Peyer's patch (tissue), 4 donors: ENCODE measurements around the gene CYP2C9. TPM values are rescaled to one million over a fixed set of nuclear protein-coding genes. Genes with fewer than 3 reads are reported as not detected.
A peak's percentile ranks its signal among the peaks of the same experiment; 100 is the strongest.
"Not testable (repeated sequence)": the region's sequence is repeated elsewhere in the genome, so short reads cannot be mapped to it uniquely, and the experiment has no call there.

Source experiments
- DNase-seq, 3 donors: peaks; one replicate each; pipeline ENCODE4 v3.0.0-alpha.2; 2017 to 2019
- H3K27ac ChIP-seq, 4 donors: fragments of 200-600 bp; sonication (generic); one replicate each; pipeline ENCODE4 v1.5.1; 2016 to 2019
- H3K27me3 ChIP-seq, 2 donors: fragments of 200-600 bp; sonication (generic); one replicate each; pipeline ENCODE4 v1.5.1; 2019
- H3K36me3 ChIP-seq, 3 donors: fragments of 200-600 bp; sonication (generic); one replicate each; pipeline ENCODE4 v1.5.1; 2016 to 2019
- H3K4me1 ChIP-seq, 4 donors: fragments of 200-600 bp; sonication (generic); one replicate each; pipeline ENCODE4 v1.5.1; 2016 to 2019
- H3K4me3 ChIP-seq, 4 donors: fragments of 200-600 bp; sonication (generic); 1 replicate in 3 of 4; 2 replicates in 1 of 4; pipeline ENCODE4 v1.5.1; 2016 to 2019; ENCODE audit warnings: mild to moderate bottlenecking in 1 of 4
- H3K9me3 ChIP-seq, 4 donors: fragments of 200-600 bp; sonication (generic); one replicate each; pipeline ENCODE4 v1.5.1; 2016 to 2019; ENCODE audit warnings: mild to moderate bottlenecking in 1 of 4
- CTCF ChIP-seq, 6 experiments: fragments of 450-650 bp in 4 of 6; fragments of 200-600 bp in 2 of 6; sonication (generic) in 1 of 6; IDR thresholded peaks; one replicate each; pipeline ENCODE4 v1.5.1; 2017 to 2019; ENCODE audit warnings: antibody characterized with exemption in 6 of 6, mild to moderate bottlenecking in 3 of 6, moderate library complexity in 1 of 6
- POLR2A ChIP-seq, 2 donors: fragments of 450-650 bp; IDR thresholded peaks; one replicate each; pipeline ENCODE4 v1.5.1; 2017; ENCODE audit warnings: antibody characterized with exemption in 2 of 2, mild to moderate bottlenecking in 2 of 2, moderate library complexity in 2 of 2
- total RNA-seq, 4 donors: library from RNA; depleted of rRNA; stranded (reverse); fragments of >200 nt; gene quantifications; one replicate each; pipeline ENCODE4 v1.1.0, GENCODE V29; 2016

CYP2C9 gene
- total RNA-seq, 4 donors from 2014 or later, result 32.2 to 519 (median 288) TPM

- no peak for TF ChIP-seq POLR2A (IDR thresholded peaks at IDR 0.05)
- no peak for TF ChIP-seq CTCF (IDR thresholded peaks at IDR 0.05)
- Histone ChIP-seq H3K27ac (no peak overlapping the region), H3K36me3 (no peaks in the 10 kb centered on the region), H3K27me3 (no peaks in the 10 kb centered on the region), H3K9me3 (peaks cover 0 to 11% (median 0%) of the 10 kb centered on the region in 4 donors), H3K4me1 (no peaks in the 10 kb centered on the region), H3K4me3 (no peak overlapping the region)
- no peak for DNase-seq
Measured at GRCh38 chr10:94916423-94916822, 22.0 kb upstream of the CYP2C9 start.

- no peak for DNase-seq
- Histone ChIP-seq H3K4me3 (no peak overlapping the region), H3K36me3 (no peaks in the 10 kb centered on the region), H3K27ac (no peak overlapping the region), H3K9me3 (no peaks in the 10 kb centered on the region), H3K27me3 (no peaks in the 10 kb centered on the region), H3K4me1 (no peaks in the 10 kb centered on the region)
- no peak for TF ChIP-seq CTCF (IDR thresholded peaks at IDR 0.05)
- no peak for TF ChIP-seq POLR2A (IDR thresholded peaks at IDR 0.05)
Measured at GRCh38 chr10:94936721-94937120, 1.7 kb upstream of the CYP2C9 start.

- H3K4me3 ChIP-seq, H3K27me3 ChIP-seq, H3K27ac ChIP-seq, H3K4me1 ChIP-seq, H3K36me3 ChIP-seq, H3K9me3 ChIP-seq, DNase-seq: not testable (repeated sequence)
Measured at GRCh38 chr10:94943432-94944103, 5.1 kb downstream of the CYP2C9 start.

GRCh38 chr10:94946181-94946580 is 7.7 kb downstream of the CYP2C9 start:
- DNase-seq, result not testable (repeated sequence)

GRCh38 chr10:94963901-94964300 is 25.4 kb downstream of the CYP2C9 start:
- Histone ChIP-seq H3K4me1 (no peaks in the 10 kb centered on the region), H3K4me3 (no peak overlapping the region), H3K36me3 (no peaks in the 10 kb centered on the region), H3K27me3 (no peaks in the 10 kb centered on the region), H3K27ac (no peak overlapping the region), H3K9me3 (no peaks in the 10 kb centered on the region)
- TF ChIP-seq POLR2A (IDR thresholded peaks at IDR 0.05), result no peak
- TF ChIP-seq CTCF (IDR thresholded peaks at IDR 0.05), result peak in 4 of 6 experiments; percentile 48 to 80 (median 75)
- DNase-seq, result no peak

More at GRCh38 chr10:94946181-94946580, 7.7 kb downstream of the CYP2C9 start:
- not testable (repeated sequence) for H3K27ac ChIP-seq, H3K4me1 ChIP-seq, H3K27me3 ChIP-seq, H3K9me3 ChIP-seq, H3K36me3 ChIP-seq, H3K4me3 ChIP-seq

- Histone ChIP-seq H3K4me1 (no peaks in the 10 kb centered on the region), H3K4me3 (no peak overlapping the region), H3K9me3 (no peaks in the 10 kb centered on the region), H3K36me3 (no peaks in the 10 kb centered on the region), H3K27me3 (no peaks in the 10 kb centered on the region), H3K27ac (no peak overlapping the region)
- TF ChIP-seq CTCF (IDR thresholded peaks at IDR 0.05) (no peak), POLR2A (IDR thresholded peaks at IDR 0.05) (no peak)
- DNase-seq, result no peak
Measured at GRCh38 chr10:94983555-94983954, 45.1 kb downstream of the CYP2C9 start.

GRCh38 chr10:94989192-94989591 is 50.7 kb downstream of the CYP2C9 start:
- H3K4me3 ChIP-seq, result no peak overlapping the region
- H3K27ac ChIP-seq, result no peak overlapping the region
- no peaks in the 10 kb centered on the region for H3K27me3 ChIP-seq
- no peaks in the 10 kb centered on the region for H3K4me1 ChIP-seq
- TF ChIP-seq CTCF (IDR thresholded peaks at IDR 0.05) (no peak), POLR2A (IDR thresholded peaks at IDR 0.05) (no peak)
- H3K36me3 ChIP-seq, result no peaks in the 10 kb centered on the region
- DNase-seq, result no peak
- peaks cover 0 to 8% (median 2%) of the 10 kb centered on the region in 4 donors for H3K9me3 ChIP-seq
